Measurements from ENCODE around the gene MYL6.
"Not testable (repeated sequence)": the region's sequence is repeated elsewhere in the genome, so short reads cannot be mapped to it uniquely, and the experiment has no call there.

The MYL6 gene

GRCh38 chr12:56190695-56191155 lies 32.6 kb downstream of the MYL6 start:
- no peak for DNase-seq

- DNase-seq = no peak
Measured at GRCh38 chr12:56192582-56192981, 34.4 kb downstream of the MYL6 start.

- peak; percentile 76 to 85 for DNase-seq
Measured at GRCh38 chr12:56193025-56193578, 34.9 kb downstream of the MYL6 start.

- DNase-seq = not testable (repeated sequence)
Measured at GRCh38 chr12:56196818-56197550, 38.8 kb downstream of the MYL6 start.

- DNase-seq = no peak
Measured at GRCh38 chr12:56197921-56198635, 39.9 kb downstream of the MYL6 start.

- no peak for DNase-seq
Measured at GRCh38 chr12:56198836-56199235, 40.7 kb downstream of the MYL6 start.

GRCh38 chr12:56202366-56202765 lies 44.2 kb downstream of the MYL6 start:
- no peak for DNase-seq

- no peak for DNase-seq
Measured at GRCh38 chr12:56202838-56203237, 44.7 kb downstream of the MYL6 start.

- no peak for DNase-seq
Measured at GRCh38 chr12:56204275-56204674, 46.1 kb downstream of the MYL6 start.

GRCh38 chr12:56205445-56205844 lies 47.3 kb downstream of the MYL6 start:
- no peak for DNase-seq

- DNase-seq = peak; percentile 49 to 54
Measured at GRCh38 chr12:56206452-56207166, 48.5 kb downstream of the MYL6 start.

- peak in 1 of 2 donors; percentile 58 for DNase-seq
Measured at GRCh38 chr12:56208006-56208405, 49.8 kb downstream of the MYL6 start.
